Endodermal cell (in vitro differentiated cells): ENCODE data around the gene CASK. TPM values are rescaled to one million over a fixed set of nuclear protein-coding genes. Genes with fewer than 3 reads are reported as not detected.
"Not testable (repeated sequence)": the region's sequence is repeated elsewhere in the genome, so short reads cannot be mapped to it uniquely, and the experiment has no call there.

ENCODE experiments used
- DNase-seq: peaks from one replicate; pipeline ENCODE4 v3.0.0-alpha.2; 2017
- H3K27ac ChIP-seq: 2 replicates; pipeline ENCODE4 v1.5.1; 2013; ENCODE audit warnings: mild to moderate bottlenecking, low read depth, low read length, moderate library complexity
- H3K27me3 ChIP-seq: 2 replicates; pipeline ENCODE4 v1.6.1; 2013; ENCODE audit warnings: mild to moderate bottlenecking, low read length, moderate library complexity; ENCODE audit not compliant: insufficient read depth, control insufficient read depth, poor library complexity, severe bottlenecking
- H3K36me3 ChIP-seq: 2 replicates; pipeline ENCODE4 v1.7.0; 2013; ENCODE audit warnings: mild to moderate bottlenecking, low read length, moderate library complexity; ENCODE audit not compliant: control insufficient read depth, insufficient read depth
- H3K4me1 ChIP-seq: one replicate; pipeline ENCODE4 v1.7.0; 2013; ENCODE audit warnings: low read length; ENCODE audit not compliant: control insufficient read depth, insufficient read depth
- H3K4me3 ChIP-seq: 2 replicates; pipeline ENCODE4 v1.5.1; 2013; ENCODE audit warnings: mild to moderate bottlenecking, low read length, moderate library complexity
- H3K9ac ChIP-seq: 2 replicates; pipeline ENCODE4 v1.6.1; 2013; ENCODE audit warnings: mild to moderate bottlenecking, low read length, moderate library complexity; ENCODE audit not compliant: poor library complexity, severe bottlenecking; ENCODE audit errors: extremely low read depth
- H3K9me3 ChIP-seq: 2 replicates; pipeline ENCODE4 v1.6.1; 2013; ENCODE audit warnings: mild to moderate bottlenecking, low read length, moderate library complexity; ENCODE audit not compliant: control insufficient read depth
- H3K27ac Mint-ChIP-seq: 2 replicates; pipeline ENCODE4 v1.8.0; 2020; ENCODE audit warnings: mixed read lengths
- H3K27me3 Mint-ChIP-seq: 2 replicates; pipeline ENCODE4 v1.8.0; 2021; ENCODE audit warnings: mild to moderate bottlenecking, mixed read lengths; ENCODE audit not compliant: insufficient read depth
- H3K36me3 Mint-ChIP-seq: 2 replicates; pipeline ENCODE4 v1.8.0; 2020; ENCODE audit warnings: low read depth, mixed read lengths
- H3K4me1 Mint-ChIP-seq: 2 replicates; pipeline ENCODE4 v1.8.0; 2020; ENCODE audit warnings: mixed read lengths
- H3K4me3 Mint-ChIP-seq: 2 replicates; pipeline ENCODE4 v1.8.0; 2020; ENCODE audit warnings: mild to moderate bottlenecking, moderate library complexity, mixed read lengths
- H3K9me3 Mint-ChIP-seq: 2 replicates; pipeline ENCODE4 v1.8.0; 2020; ENCODE audit warnings: mild to moderate bottlenecking, mixed read lengths
- WGBS, 2 experiments: methylation state at CpG; one replicate each; pipeline versions ENCODE4 v1.1.5 to v1.1.7; 2013; ENCODE audit warnings: missing lambda C conversion rate in 2 of 2, mixed read lengths in 1 of 2; ENCODE audit not compliant: insufficient coverage in 1 of 2, insufficient read length in 1 of 2; 5-methylcytosine and 5-hydroxymethylcytosine counted together
- total RNA-seq, 2 donors: library from RNA; stranded (reverse); fragmentation: NEBNext Ultra II Directional in 1 of 2; extraction: Animal tissue kit (Norgen Biotek cat#: 25700) in 1 of 2; gene quantifications; 2 replicates in 1 of 2; 3 replicates in 1 of 2; pipeline ENCODE4 v1.2.1, GENCODE V29; 2021
- TF ChIP-seq, protein P1 (sequence below): fragments of 200-600 bp; sonication (generic); conservative IDR thresholded peaks from 2 replicates; pipeline ENCODE4 v1.5.0; 2021; ENCODE audit warnings: antibody characterized with exemption, mild to moderate bottlenecking

Gene CASK
- total RNA-seq, 2 donors from 2014 or later: 79.1 to 87.1 TPM

DNA sequence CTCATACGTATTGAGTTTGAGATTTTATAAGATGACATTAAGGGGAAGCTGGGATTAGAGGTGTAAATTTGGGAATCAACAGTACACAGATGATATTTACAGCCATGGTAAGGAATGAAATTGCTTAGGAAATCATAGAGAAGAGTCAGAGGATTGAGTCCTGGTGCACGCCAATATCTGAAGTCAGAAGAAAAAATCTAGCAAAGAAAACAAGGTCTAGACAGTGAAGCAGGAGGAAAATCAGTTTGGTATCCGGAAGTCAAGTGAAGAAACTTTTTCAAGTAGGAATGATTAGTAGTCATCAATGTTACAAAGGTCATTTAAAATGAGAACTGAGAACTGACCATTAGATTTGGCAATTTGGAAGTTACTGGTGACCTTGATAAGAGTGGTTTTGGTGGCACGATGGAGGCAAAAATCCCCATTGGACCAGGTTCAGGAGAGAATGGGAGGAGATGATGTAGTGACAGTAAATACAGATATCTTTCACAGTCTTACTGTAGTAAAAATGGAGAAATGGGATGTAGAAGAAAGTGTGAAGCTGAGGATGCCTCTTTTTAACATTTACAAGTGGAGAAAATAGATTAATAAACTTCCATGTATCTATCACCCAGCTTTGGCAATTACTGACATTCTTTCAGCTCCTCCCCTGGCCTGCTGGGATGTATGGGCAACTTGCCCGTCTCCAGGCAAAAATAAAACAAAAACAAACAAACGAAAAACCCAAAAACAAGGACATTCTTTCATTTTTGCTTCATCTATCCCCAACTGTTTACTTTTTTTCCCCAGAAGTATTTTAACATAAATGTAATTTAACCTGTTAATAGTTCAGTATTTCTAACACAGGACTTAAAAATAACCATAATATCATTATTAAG is 245.9 kb downstream of the CASK start:
- H3K4me1 Mint-ChIP-seq: peaks cover 9% of the 10 kb centered on the region
- H3K4me1 ChIP-seq: no peaks in the 10 kb centered on the region
- TF ChIP-seq, protein P1, sequence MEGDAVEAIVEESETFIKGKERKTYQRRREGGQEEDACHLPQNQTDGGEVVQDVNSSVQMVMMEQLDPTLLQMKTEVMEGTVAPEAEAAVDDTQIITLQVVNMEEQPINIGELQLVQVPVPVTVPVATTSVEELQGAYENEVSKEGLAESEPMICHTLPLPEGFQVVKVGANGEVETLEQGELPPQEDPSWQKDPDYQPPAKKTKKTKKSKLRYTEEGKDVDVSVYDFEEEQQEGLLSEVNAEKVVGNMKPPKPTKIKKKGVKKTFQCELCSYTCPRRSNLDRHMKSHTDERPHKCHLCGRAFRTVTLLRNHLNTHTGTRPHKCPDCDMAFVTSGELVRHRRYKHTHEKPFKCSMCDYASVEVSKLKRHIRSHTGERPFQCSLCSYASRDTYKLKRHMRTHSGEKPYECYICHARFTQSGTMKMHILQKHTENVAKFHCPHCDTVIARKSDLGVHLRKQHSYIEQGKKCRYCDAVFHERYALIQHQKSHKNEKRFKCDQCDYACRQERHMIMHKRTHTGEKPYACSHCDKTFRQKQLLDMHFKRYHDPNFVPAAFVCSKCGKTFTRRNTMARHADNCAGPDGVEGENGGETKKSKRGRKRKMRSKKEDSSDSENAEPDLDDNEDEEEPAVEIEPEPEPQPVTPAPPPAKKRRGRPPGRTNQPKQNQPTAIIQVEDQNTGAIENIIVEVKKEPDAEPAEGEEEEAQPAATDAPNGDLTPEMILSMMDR: no peak
- H3K9ac ChIP-seq: no peak overlapping the region
- no peak overlapping the region for H3K27ac Mint-ChIP-seq
- H3K36me3 Mint-ChIP-seq: peaks cover 3% of the 10 kb centered on the region
- no peaks in the 10 kb centered on the region for H3K36me3 ChIP-seq
- no peak overlapping the region for H3K4me3 ChIP-seq
- DNase-seq: no peak
- H3K4me3 Mint-ChIP-seq: no peak overlapping the region
- no peaks in the 10 kb centered on the region for H3K27me3 ChIP-seq
- H3K27ac ChIP-seq: no peak overlapping the region
- H3K27me3 Mint-ChIP-seq: no peaks in the 10 kb centered on the region
- peaks cover 29% of the 10 kb centered on the region for H3K9me3 Mint-ChIP-seq
- 92 to 93% methylated on average over 2 to 6 of the region's 6 CpGs for WGBS, 2 experiments
- no peaks in the 10 kb centered on the region for H3K9me3 ChIP-seq

GRCh38 chrX:41676361-41676760 is 247.0 kb downstream of the CASK start:
- not testable (repeated sequence) for H3K4me1 Mint-ChIP-seq, H3K27ac Mint-ChIP-seq, H3K4me3 ChIP-seq, H3K4me3 Mint-ChIP-seq, H3K36me3 ChIP-seq, DNase-seq, H3K9me3 ChIP-seq, H3K4me1 ChIP-seq, H3K27me3 ChIP-seq, H3K36me3 Mint-ChIP-seq, H3K27me3 Mint-ChIP-seq, H3K9ac ChIP-seq, H3K27ac ChIP-seq
- WGBS, 2 experiments: 98% methylated on average over 15 of the region's 15 CpGs; no CpG with 5 or more reads in 1 of the 2 experiments
- H3K9me3 Mint-ChIP-seq: peaks cover 32% of the 10 kb centered on the region

DNA sequence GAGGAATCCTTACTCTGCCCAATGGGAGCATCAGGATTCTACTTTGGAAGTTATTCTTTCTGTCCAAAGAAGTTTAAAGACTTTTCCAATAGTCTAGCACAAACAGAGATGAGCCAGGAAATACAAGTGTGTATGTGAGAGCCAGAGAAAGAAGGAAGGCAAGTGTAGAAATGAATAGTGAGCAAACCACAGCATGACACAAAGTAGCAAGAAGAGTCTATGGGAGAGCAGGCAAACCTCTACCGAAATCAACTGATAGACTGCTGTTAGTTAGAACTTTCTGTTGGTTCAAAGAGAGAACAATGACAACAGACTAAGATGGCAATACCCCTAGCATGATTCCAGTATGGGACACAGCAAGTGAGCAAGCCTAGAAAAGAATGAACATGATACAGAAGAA is 250.7 kb downstream of the CASK start:
- H3K27me3 ChIP-seq: no peaks in the 10 kb centered on the region
- TF ChIP-seq, protein P1: no peak
- peaks cover 29% of the 10 kb centered on the region for H3K9me3 Mint-ChIP-seq
- H3K4me1 Mint-ChIP-seq: peaks cover 9% of the 10 kb centered on the region
- H3K9ac ChIP-seq: no peak overlapping the region
- no peak overlapping the region for H3K27ac Mint-ChIP-seq
- no peak overlapping the region for H3K4me3 ChIP-seq
- no peaks in the 10 kb centered on the region for H3K4me1 ChIP-seq
- H3K27me3 Mint-ChIP-seq: no peaks in the 10 kb centered on the region
- H3K27ac ChIP-seq: no peak overlapping the region
- 83 to 100% methylated on average over 1 of the region's 1 CpG for WGBS, 2 experiments
- no peak for DNase-seq
- H3K36me3 Mint-ChIP-seq: peaks cover 3% of the 10 kb centered on the region
- no peaks in the 10 kb centered on the region for H3K9me3 ChIP-seq
- H3K4me3 Mint-ChIP-seq: no peak overlapping the region
- H3K36me3 ChIP-seq: peaks cover 13% of the 10 kb centered on the region
